HuH-7.5 (cell line): ENCODE measurements around the gene COIL.

ENCODE experiments used
- DNase-seq: peaks from one replicate; pipeline ENCODE4 v3.0.0; 2011; ENCODE audit warnings: low spot score

COIL gene

GRCh38 chr17:56933868-56934267 is 27.0 kb downstream of the COIL start:
- no peak for DNase-seq

GRCh38 chr17:56933151-56933745 is 27.6 kb downstream of the COIL start:
- DNase-seq, result no peak

- no peak for DNase-seq
These were observed 30.0 kb downstream of the COIL start for GRCh38 chr17:56930739-56931337.

- DNase-seq, result no peak
These were observed 31.4 kb downstream of the COIL start for GRCh38 chr17:56929362-56929969.

- no peak for DNase-seq
These were observed 32.3 kb downstream of the COIL start for GRCh38 chr17:56928586-56928985.

GRCh38 chr17:56926704-56927103 is 34.1 kb downstream of the COIL start:
- no peak for DNase-seq

- no peak for DNase-seq
These were observed 34.6 kb downstream of the COIL start for GRCh38 chr17:56926270-56926669.

- no peak for DNase-seq
These were observed 35.8 kb downstream of the COIL start for GRCh38 chr17:56925088-56925487.

GRCh38 chr17:56919717-56920116 is 41.1 kb downstream of the COIL start:
- no peak for DNase-seq

- no peak for DNase-seq
These were observed 41.9 kb downstream of the COIL start for GRCh38 chr17:56918916-56919315.

- no peak for DNase-seq
These were observed 43.1 kb downstream of the COIL start for GRCh38 chr17:56917559-56918296.

GRCh38 chr17:56914581-56915273 is 46.1 kb downstream of the COIL start:
- no peak for DNase-seq

- peak; percentile 91 for DNase-seq
These were observed 46.8 kb downstream of the COIL start, which contains the start of gene TRIM25 for GRCh38 chr17:56913867-56914580. TRIM25 (minus strand) TSS chr17:56914049; CDS start chr17:56913988, 61 bp downstream.

GRCh38 chr17:56913353-56913866 is 47.4 kb downstream of the COIL start:
- DNase-seq, result no peak

- no peak for DNase-seq
These were observed 47.9 kb downstream of the COIL start for GRCh38 chr17:56913000-56913311.

- DNase-seq, result no peak
These were observed 48.5 kb downstream of the COIL start for GRCh38 chr17:56912105-56912999.

- DNase-seq, result no peak
These were observed 50.2 kb downstream of the COIL start for GRCh38 chr17:56910509-56911235.

- DNase-seq, result no peak
These were observed 50.9 kb downstream of the COIL start for GRCh38 chr17:56909742-56910508.

- DNase-seq, result no peak
These were observed 52.8 kb downstream of the COIL start for GRCh38 chr17:56908001-56908542.
